ENCODE measurements around the gene YPEL2.
"Not testable (repeated sequence)": the region's sequence is repeated elsewhere in the genome, so short reads cannot be mapped to it uniquely, and the experiment has no call there.

YPEL2 gene

GRCh38 chr17:59409336-59410048, 78.0 kb downstream of the YPEL2 start:
- H3K27ac ChIP-seq, result no peak overlapping the region
- no peak overlapping the region for H3K4me3 ChIP-seq
- TF ChIP-seq CTCF (IDR thresholded peaks at IDR 0.05), result no peak
- DNase-seq (ENCODE audit: low spot score), result no peak

- Histone ChIP-seq H3K27ac (no peak overlapping the region), H3K4me3 (no peak overlapping the region)
- TF ChIP-seq CTCF (IDR thresholded peaks at IDR 0.05), result no peak
- DNase-seq (ENCODE audit: low spot score), result no peak
Observed at GRCh38 chr17:59410049-59410437, 78.6 kb downstream of the YPEL2 start.

- H3K27ac ChIP-seq; DNase-seq (ENCODE audit: low spot score); H3K4me3 ChIP-seq: not testable (repeated sequence)
Observed at GRCh38 chr17:59412431-59412830, 81.0 kb downstream of the YPEL2 start.

GRCh38 chr17:59413014-59413766, 81.7 kb downstream of the YPEL2 start:
- no peak for TF ChIP-seq CTCF (IDR thresholded peaks at IDR 0.05)
- Histone ChIP-seq H3K4me3 (no peak overlapping the region), H3K27ac (no peak overlapping the region)
- no peak for DNase-seq (ENCODE audit: low spot score)

- no peak overlapping the region for H3K4me3 ChIP-seq
- TF ChIP-seq CTCF (IDR thresholded peaks at IDR 0.05), result no peak
- DNase-seq (ENCODE audit: low spot score), result no peak
- H3K27ac ChIP-seq, result no peak overlapping the region
Observed at GRCh38 chr17:59415397-59415796, 83.9 kb downstream of the YPEL2 start.

GRCh38 chr17:59416184-59416583, 84.7 kb downstream of the YPEL2 start:
- Histone ChIP-seq H3K27ac (no peak overlapping the region), H3K4me3 (no peak overlapping the region)
- TF ChIP-seq CTCF (IDR thresholded peaks at IDR 0.05), result no peak
- DNase-seq (ENCODE audit: low spot score), result no peak

GRCh38 chr17:59417452-59417851, 86.0 kb downstream of the YPEL2 start:
- TF ChIP-seq CTCF (IDR thresholded peaks at IDR 0.05), result no peak
- no peak overlapping the region for H3K4me3 ChIP-seq
- no peak overlapping the region for H3K27ac ChIP-seq
- no peak for DNase-seq (ENCODE audit: low spot score)
